Measurements from ENCODE around the gene RPS6KA2. TPM values are rescaled to one million over a fixed set of nuclear protein-coding genes. Genes with fewer than 3 reads are reported as not detected.

RPS6KA2 gene
- total RNA-seq, 3 donors from 2014 or later: 8.6 to 21.3 (median 18.7) TPM

DNA sequence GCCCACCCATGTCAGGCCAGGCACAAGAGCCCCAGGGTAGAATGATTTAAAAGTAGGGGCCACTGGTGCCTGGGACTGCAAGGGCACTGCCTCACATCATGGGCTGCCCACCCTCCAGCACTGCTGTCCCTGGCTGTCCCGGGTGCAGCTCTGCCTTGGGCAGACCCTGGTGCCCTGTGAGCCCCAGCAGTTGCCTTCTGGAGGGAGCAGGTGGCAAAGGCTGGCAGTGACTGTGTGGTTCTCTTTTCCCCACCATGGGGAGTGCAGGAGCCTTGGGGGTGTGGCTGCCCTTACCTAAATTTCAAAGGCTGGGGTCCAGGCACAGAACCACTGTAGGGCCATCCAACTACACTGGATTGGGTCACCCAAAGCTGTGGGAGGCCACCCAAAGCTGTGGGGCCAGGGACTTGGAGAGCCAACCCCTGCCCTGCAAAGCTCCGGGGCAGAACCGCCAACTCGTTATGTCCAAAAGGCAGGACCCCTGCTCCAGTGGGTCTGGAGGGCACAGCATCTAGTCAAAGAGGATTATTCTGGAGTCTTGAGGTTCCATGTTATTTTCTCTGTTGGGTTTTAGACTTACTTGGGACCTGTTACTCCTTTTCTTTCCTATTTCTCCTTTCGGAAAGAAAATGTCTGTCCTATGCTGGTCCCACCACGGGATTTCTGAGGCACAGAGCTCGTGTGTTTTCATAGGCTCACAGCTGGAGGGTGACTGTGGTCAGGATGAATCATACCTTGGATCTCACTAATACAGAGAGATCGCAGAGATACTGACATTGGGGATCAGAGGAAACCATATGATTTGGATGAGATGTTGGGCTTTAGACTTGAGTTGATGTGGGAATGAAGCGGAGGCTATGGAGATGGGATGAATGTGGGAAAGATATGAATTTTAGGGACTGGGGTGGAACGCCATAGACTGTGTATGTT, 105.9 kb downstream of the RPS6KA2 start:
- Histone ChIP-seq H3K4me1 (ENCODE audit: low read depth) (no peaks in the 10 kb centered on the region), H3K9me3 (no peaks in the 10 kb centered on the region), H3K4me3 (no peak overlapping the region), H3K36me3 (ENCODE audit: low read depth) (no peaks in the 10 kb centered on the region)
- intact Hi-C loops (cut with DNase I, micrococcal nuclease): no loop called here
- DNase-seq: no peak
- TF ChIP-seq, protein P1, sequence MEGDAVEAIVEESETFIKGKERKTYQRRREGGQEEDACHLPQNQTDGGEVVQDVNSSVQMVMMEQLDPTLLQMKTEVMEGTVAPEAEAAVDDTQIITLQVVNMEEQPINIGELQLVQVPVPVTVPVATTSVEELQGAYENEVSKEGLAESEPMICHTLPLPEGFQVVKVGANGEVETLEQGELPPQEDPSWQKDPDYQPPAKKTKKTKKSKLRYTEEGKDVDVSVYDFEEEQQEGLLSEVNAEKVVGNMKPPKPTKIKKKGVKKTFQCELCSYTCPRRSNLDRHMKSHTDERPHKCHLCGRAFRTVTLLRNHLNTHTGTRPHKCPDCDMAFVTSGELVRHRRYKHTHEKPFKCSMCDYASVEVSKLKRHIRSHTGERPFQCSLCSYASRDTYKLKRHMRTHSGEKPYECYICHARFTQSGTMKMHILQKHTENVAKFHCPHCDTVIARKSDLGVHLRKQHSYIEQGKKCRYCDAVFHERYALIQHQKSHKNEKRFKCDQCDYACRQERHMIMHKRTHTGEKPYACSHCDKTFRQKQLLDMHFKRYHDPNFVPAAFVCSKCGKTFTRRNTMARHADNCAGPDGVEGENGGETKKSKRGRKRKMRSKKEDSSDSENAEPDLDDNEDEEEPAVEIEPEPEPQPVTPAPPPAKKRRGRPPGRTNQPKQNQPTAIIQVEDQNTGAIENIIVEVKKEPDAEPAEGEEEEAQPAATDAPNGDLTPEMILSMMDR (IDR thresholded peaks at IDR 0.05): no peak
- ATAC-seq: no peak

DNA sequence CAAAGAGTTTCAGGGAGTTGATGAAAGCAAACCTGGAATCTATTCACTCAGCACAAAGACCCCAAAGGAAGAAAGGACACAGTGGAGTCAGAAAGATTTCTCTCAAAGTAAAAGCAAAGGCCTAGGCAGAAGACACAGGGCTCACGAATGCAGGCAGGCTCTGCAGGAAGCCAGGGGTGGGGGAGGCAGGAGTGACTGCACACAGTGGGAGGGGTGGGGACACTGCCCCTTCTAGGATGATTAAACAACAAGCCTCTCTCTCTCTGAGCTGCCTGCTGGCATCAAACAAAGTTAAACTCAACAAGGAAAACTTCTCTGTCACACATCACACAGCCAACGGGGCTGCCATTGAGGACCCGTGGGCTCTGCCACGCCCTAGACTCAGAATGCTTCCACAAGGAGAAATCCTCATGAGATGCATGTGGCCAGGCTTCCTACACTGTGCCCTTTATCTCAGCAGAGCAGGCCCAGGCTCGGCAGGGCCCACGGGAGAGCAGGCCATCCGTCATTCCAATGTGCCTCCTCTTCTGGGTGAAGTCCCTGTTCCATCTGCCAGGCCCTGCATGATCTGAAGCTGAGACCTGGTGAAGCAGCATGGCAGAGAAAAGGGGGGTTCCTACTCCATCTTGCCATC, 110.7 kb downstream of the RPS6KA2 start:
- ATAC-seq (no peak), DNase-seq (no peak)
- TF ChIP-seq, protein P1 (IDR thresholded peaks at IDR 0.05): no peak
- Histone ChIP-seq H3K4me1 (ENCODE audit: low read depth) (no peaks in the 10 kb centered on the region), H3K4me3 (no peak overlapping the region), H3K9me3 (no peaks in the 10 kb centered on the region), H3K36me3 (ENCODE audit: low read depth) (no peaks in the 10 kb centered on the region)
- intact Hi-C loops (cut with DNase I, micrococcal nuclease): no loop called here

DNA sequence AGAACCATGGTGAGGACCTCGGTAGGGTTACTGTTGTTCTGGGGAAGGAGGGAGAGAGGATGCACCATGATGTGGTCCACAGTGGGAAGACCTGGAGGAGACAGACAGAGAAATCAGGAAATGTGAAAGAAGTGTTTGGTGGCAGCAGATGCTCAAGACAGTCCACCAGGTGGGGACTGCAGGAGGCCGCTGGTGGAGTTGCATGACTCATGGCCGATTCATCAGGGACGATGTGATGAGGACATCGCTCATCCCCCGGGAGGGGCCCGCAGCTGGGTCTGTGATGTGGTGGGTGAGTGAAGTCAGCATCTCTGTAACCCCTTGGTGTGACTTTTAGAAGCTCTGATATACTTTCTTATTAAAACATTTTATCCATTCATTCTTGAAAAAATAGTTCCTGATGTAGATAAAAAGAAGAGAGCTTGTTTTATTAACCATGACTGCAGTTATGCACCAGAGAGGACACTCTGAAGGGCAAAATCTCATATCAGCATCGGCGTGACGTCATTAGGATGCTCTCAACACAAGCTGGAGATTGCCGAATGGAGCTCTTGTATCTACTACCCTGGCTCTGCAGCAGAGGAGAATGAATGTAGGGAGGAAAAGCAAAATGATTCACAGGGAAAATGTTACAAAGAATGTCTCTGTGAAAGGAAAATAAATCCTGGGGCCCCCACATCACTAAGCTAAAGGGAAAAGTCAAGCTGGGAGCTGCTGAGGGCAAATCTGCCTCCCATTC, 111.8 kb downstream of the RPS6KA2 start:
- Histone ChIP-seq H3K4me1 (ENCODE audit: low read depth) (no peaks in the 10 kb centered on the region), H3K9me3 (no peaks in the 10 kb centered on the region), H3K36me3 (ENCODE audit: low read depth) (no peaks in the 10 kb centered on the region), H3K4me3 (no peak overlapping the region)
- ATAC-seq (peak; percentile 34), DNase-seq (no peak)
- intact Hi-C loops (cut with DNase I, micrococcal nuclease): no loop called here
- TF ChIP-seq, protein P1 (IDR thresholded peaks at IDR 0.05): no peak

DNA sequence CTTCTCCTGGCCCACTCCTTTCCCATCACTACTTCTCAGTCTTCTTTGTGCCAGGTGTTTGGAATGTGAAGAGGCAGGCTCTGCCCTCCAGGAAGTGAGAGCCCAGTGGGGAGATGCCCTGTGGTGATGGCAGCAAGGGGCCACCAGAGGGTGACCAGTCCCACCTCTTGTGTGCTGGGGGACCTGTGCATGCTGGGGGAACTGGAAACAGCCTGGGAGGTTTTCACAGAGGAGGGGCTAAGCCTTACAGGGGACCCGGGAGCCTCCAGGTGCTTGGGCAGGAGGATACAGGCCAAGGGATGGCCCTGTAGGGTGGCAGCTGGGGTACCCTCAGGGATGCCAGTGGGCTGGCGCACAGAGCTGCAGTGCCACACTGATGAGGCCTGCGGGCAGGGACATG, 112.9 kb downstream of the RPS6KA2 start:
- no peak for ATAC-seq
- Histone ChIP-seq H3K4me1 (ENCODE audit: low read depth) (no peaks in the 10 kb centered on the region), H3K4me3 (no peak overlapping the region), H3K9me3 (no peaks in the 10 kb centered on the region), H3K36me3 (ENCODE audit: low read depth) (no peaks in the 10 kb centered on the region)
- intact Hi-C loops (cut with DNase I, micrococcal nuclease): no loop called here
- TF ChIP-seq, protein P1 (IDR thresholded peaks at IDR 0.05): no peak
- no peak for DNase-seq

DNA sequence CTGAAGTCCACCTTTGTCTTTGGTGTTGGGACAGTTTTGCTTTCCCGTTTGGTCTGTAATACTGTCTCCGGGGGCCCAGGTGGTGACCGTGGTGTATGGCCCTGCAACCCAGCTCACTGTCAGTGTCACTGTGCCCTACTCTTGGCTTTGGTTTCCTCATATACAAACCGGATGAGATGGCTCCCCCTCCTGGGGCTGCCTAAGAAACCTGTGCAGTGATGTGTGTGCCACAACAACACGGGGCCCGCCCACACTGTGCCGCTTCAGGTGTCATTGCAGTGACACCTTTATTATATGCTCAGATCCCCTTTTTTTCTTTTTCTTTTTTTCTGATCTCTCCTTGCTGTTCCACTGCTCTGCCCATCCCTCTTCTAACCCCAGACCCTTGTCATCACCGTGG, 114.5 kb downstream of the RPS6KA2 start:
- peak in 2 of 3 donors; percentile 37 to 38 for DNase-seq
- peak; percentile 75 for ATAC-seq

More for the DNA sequence above, 114.5 kb downstream of the RPS6KA2 start:
- no peaks in the 10 kb centered on the region for H3K36me3 ChIP-seq (ENCODE audit: low read depth)
- H3K9me3 ChIP-seq: no peaks in the 10 kb centered on the region
- H3K4me3 ChIP-seq: no peak overlapping the region
- TF ChIP-seq, protein P1 (IDR thresholded peaks at IDR 0.05): no peak
- no peaks in the 10 kb centered on the region for H3K4me1 ChIP-seq (ENCODE audit: low read depth)
- intact Hi-C loops (cut with DNase I, micrococcal nuclease): no loop called here

Data from mucosa of descending colon (tissue), 3 donors.